22Rv1 (cell line): ENCODE measurements around the gene UNC5C.

Experiments
- CTCF ChIP-seq: fragments of 450-650 bp; IDR thresholded peaks from 2 replicates; pipeline ENCODE4 v1.5.1; 2017; ENCODE audit warnings: mild to moderate bottlenecking
- ZFX ChIP-seq: fragments of 450-650 bp; IDR thresholded peaks from 2 replicates; pipeline ENCODE4 v1.6.1; 2017; ENCODE audit warnings: antibody characterized with exemption, borderline replicate concordance

DNA sequence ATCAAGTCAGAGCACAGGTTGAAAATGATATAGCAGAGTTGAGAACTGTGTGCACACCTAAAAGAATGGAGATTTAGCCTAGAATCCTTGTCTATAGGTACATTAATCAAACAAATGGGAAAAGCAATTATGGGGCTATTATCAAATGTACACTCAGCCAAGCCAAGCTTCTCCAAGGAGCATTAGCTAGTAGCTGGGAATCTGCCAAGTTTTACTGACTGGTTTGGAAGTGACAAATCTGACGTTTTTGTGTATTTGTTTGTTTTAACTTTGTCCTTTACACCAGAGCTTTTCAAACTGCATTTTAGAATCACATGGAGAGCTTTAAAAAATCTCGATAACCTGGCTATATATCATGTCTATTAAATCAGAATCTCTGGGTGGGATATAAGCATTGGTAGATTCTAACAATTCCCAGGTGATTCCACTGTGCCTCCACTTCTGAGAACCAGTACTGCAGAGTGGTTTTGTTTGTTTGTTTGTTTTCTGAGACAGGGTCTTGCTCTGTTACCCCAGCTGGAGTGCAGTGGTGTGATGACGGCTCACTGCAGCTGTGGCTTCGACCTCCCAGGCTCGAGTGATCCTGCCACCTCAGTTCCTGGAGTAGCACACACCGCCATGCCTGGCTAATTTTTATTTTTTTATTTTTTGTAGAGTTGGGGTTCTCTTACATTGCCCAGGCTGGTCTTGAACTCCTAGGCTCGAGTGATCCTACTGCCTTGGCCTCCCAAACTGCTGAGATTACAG lies 279.8 kb downstream of the UNC5C start:
- TF ChIP-seq CTCF (no peak), ZFX (no peak)
